Measurements from ENCODE around the gene HIC1.

- no peak for TF ChIP-seq CTCF (IDR thresholded peaks at IDR 0.05)
- no peak for TF ChIP-seq POLR2A (IDR thresholded peaks at IDR 0.05)
- TF ChIP-seq POLR2AphosphoS5 (IDR thresholded peaks at IDR 0.05), result no peak
Measured at GRCh38 chr17:2107506-2107905, 52.6 kb downstream of the HIC1 start.

Measured in suprapubic skin (tissue), 4 donors.